HepG2 (cell line): ENCODE results near the gene DTD2. TPM values are rescaled to one million over a fixed set of nuclear protein-coding genes. Genes with fewer than 3 reads are reported as not detected.
A peak's percentile ranks its signal among the peaks of the same experiment; 100 is the strongest.

Experiments
- AKAP8 ChIP-seq: sonication (generic); formaldehyde crosslinking; IDR thresholded peaks from 2 replicates; pipeline ENCODE4 v1.5.1; 2020; ENCODE audit warnings: mild to moderate bottlenecking, missing genetic modification reagents
- ATF7-NPFF ChIP-seq: sonication (generic); formaldehyde crosslinking; IDR thresholded peaks from 2 replicates; pipeline ENCODE4 v1.8.1; 2023; ENCODE audit warnings: mild to moderate bottlenecking, low read depth, missing genetic modification reagents, moderate library complexity
- CBX2 ChIP-seq, 2 experiments: fragments of 200-600 bp in 1 of 2; sonication (generic); formaldehyde crosslinking in 1 of 2; IDR thresholded peaks; 2 replicates each; pipeline versions ENCODE4 v1.7.0 to v1.8.1; 2018 to 2022; ENCODE audit warnings: low read depth in 2 of 2, low read length in 1 of 2, mild to moderate bottlenecking in 1 of 2, missing genetic modification reagents in 1 of 2
- MAFG ChIP-seq: sonication (generic); formaldehyde crosslinking; IDR thresholded peaks from 2 replicates; pipeline ENCODE4 v1.5.1; 2020; ENCODE audit warnings: mild to moderate bottlenecking, missing genetic modification reagents
- NFE2L2 ChIP-seq: fragments of 150-350 bp; IDR thresholded peaks from 2 replicates; pipeline ENCODE4 v1.6.1; 2014; ENCODE audit warnings: low read length
- PRDM10 ChIP-seq: sonication (generic); formaldehyde crosslinking; IDR thresholded peaks from 2 replicates; pipeline ENCODE4 v1.4.0; 2020; ENCODE audit warnings: low read depth, missing genetic modification reagents
- REL ChIP-seq: sonication (generic); formaldehyde crosslinking; conservative IDR thresholded peaks from 2 replicates; pipeline ENCODE4 v1.8.0; 2022; ENCODE audit warnings: mild to moderate bottlenecking, missing genetic modification reagents, moderate library complexity
- RNF219 ChIP-seq: sonication (generic); formaldehyde crosslinking; IDR thresholded peaks from 2 replicates; pipeline ENCODE4 v1.5.0; 2020; ENCODE audit warnings: mild to moderate bottlenecking, missing genetic modification reagents
- SATB2 ChIP-seq: sonication (generic); formaldehyde crosslinking; IDR thresholded peaks from 2 replicates; pipeline ENCODE4 v1.5.0; 2020; ENCODE audit warnings: missing genetic modification reagents
- SSRP1 ChIP-seq: IDR thresholded peaks from 2 replicates; pipeline ENCODE4 v1.6.1; 2016; ENCODE audit warnings: control low read depth
- YY1 ChIP-seq: IDR thresholded peaks from 2 replicates; pipeline ENCODE4 v1.6.1; 2011; ENCODE audit warnings: low read length, low read depth, moderate library complexity, mild to moderate bottlenecking; ENCODE audit not compliant: insufficient read depth, insufficient replicate concordance
- ZBTB1 ChIP-seq: sonication (generic); formaldehyde crosslinking; IDR thresholded peaks from 2 replicates; pipeline ENCODE4 v1.4.0; 2020; ENCODE audit warnings: missing genetic modification reagents, borderline replicate concordance
- ZNF225 ChIP-seq: sonication (generic); formaldehyde crosslinking; IDR thresholded peaks from 2 replicates; pipeline ENCODE4 v1.4.0; 2020; ENCODE audit warnings: mild to moderate bottlenecking, missing genetic modification reagents
- polyA plus RNA-seq, 8 experiments: library from polyadenylated mRNA; depleted of rRNA in 3 of 8; stranded (reverse) in 7 of 8; unstranded in 1 of 8; fragments of >200 nt; fragmentation: Illumina TruSeq in 4 of 8; extraction: Trizol in 4 of 8; gene quantifications; 2 replicates each; pipeline versions ENCODE4 v1.2.1 to v1.2.3, GENCODE V29; 2011 to 2016; ENCODE audit warnings: low read depth in 4 of 8, missing spikeins in 1 of 8, mixed read lengths in 1 of 8; ENCODE audit not compliant: insufficient read depth in 1 of 8
- total RNA-seq, 5 experiments: library from RNA; depleted of rRNA; stranded (reverse); fragments of >200 nt; fragmentation: Illumina TruSeq; extraction: Trizol; gene quantifications; 2 replicates each; pipeline ENCODE4 v1.2.3, GENCODE V29; 2016; ENCODE audit warnings: low read depth in 1 of 5
- TF ChIP-seq, protein P1 (sequence below): sonication (generic); formaldehyde crosslinking; IDR thresholded peaks from 2 replicates; pipeline ENCODE4 v1.4.0; 2020; ENCODE audit warnings: missing genetic modification reagents, borderline replicate concordance
- TF ChIP-seq, protein P2 (sequence below): IDR thresholded peaks from 2 replicates; pipeline ENCODE4 v1.6.1; 2016; ENCODE audit warnings: missing genetic modification reagents, missing compliant biosample characterization
- TF ChIP-seq, protein P3 (sequence below): sonication (generic); formaldehyde crosslinking; IDR thresholded peaks from 2 replicates; pipeline ENCODE4 v1.4.0; 2020; ENCODE audit warnings: missing genetic modification reagents, mild to moderate bottlenecking, borderline replicate concordance

DTD2 gene
- total and polyA plus RNA-seq, 2 of the 13 experiments (the other 11 are each of a cell fraction or from before 2014, with no cell fraction given), result 22.3 to 49.8 TPM

DNA sequence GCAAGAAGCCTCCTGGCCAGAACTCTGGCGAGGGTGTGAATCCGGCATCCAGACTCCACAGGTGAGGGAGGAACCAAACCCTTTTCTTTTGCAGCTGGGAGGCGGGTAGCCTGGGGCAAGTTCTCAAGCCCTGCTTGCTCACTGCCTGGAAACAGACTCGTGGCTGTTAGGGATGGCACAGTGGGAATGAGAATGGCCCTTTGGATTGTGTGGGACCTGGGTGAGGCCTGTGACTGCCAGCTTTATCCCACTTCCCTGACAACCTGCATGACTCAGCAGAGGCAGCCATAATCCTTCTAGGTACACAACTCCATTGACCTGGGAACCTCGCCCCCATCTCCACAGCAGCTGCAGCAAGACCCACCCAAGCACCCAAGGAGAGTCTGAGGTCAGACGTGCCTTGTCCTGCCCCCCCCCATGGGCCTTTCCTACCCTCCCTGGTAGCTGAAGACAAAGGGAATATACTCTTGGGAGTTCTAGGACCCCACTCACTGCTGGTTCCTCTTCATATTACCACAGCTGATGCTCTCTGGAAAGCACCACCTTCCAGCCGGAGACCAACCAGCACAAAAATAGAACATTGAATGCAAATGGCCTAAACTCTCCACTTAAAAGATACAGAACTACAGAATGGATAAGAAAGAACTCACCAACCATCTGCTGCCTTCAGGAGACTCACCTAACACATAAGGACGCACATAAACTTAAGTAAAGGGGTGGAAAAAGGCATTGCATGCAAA lies 35.6 kb upstream of the DTD2 start (continued):
- TF ChIP-seq RNF219 (no peak), NFE2L2 (peak; percentile 66; the same call in 1 of the 2 replicates), MAFG (CRISPR knock-in tag) (peak; percentile 51; the same call in 1 of the 2 replicates), REL (CRISPR knock-in tag) (no peak), CBX2 (IDR thresholded peaks at IDR 0.05; ENCODE audit: low read depth, low read length) (no peak), CBX2 (CRISPR knock-in tag; IDR thresholded peaks at IDR 0.05; ENCODE audit: low read depth) (no peak), SSRP1 (no peak), ZNF225 (no peak), ATF7-NPFF (CRISPR knock-in tag) (no peak), ZBTB1 (CRISPR knock-in tag) (no peak), AKAP8 (CRISPR knock-in tag) (no peak), PRDM10 (CRISPR knock-in tag) (no peak), YY1 (peak; percentile 16), SATB2 (CRISPR knock-in tag) (no peak)
- TF ChIP-seq, protein P1, sequence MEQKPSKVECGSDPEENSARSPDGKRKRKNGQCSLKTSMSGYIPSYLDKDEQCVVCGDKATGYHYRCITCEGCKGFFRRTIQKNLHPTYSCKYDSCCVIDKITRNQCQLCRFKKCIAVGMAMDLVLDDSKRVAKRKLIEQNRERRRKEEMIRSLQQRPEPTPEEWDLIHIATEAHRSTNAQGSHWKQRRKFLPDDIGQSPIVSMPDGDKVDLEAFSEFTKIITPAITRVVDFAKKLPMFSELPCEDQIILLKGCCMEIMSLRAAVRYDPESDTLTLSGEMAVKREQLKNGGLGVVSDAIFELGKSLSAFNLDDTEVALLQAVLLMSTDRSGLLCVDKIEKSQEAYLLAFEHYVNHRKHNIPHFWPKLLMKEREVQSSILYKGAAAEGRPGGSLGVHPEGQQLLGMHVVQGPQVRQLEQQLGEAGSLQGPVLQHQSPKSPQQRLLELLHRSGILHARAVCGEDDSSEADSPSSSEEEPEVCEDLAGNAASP, result no peak
- TF ChIP-seq, protein P2, sequence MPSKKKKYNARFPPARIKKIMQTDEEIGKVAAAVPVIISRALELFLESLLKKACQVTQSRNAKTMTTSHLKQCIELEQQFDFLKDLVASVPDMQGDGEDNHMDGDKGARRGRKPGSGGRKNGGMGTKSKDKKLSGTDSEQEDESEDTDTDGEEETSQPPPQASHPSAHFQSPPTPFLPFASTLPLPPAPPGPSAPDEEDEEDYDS (CRISPR knock-in tag), result no peak
- TF ChIP-seq, protein P3, sequence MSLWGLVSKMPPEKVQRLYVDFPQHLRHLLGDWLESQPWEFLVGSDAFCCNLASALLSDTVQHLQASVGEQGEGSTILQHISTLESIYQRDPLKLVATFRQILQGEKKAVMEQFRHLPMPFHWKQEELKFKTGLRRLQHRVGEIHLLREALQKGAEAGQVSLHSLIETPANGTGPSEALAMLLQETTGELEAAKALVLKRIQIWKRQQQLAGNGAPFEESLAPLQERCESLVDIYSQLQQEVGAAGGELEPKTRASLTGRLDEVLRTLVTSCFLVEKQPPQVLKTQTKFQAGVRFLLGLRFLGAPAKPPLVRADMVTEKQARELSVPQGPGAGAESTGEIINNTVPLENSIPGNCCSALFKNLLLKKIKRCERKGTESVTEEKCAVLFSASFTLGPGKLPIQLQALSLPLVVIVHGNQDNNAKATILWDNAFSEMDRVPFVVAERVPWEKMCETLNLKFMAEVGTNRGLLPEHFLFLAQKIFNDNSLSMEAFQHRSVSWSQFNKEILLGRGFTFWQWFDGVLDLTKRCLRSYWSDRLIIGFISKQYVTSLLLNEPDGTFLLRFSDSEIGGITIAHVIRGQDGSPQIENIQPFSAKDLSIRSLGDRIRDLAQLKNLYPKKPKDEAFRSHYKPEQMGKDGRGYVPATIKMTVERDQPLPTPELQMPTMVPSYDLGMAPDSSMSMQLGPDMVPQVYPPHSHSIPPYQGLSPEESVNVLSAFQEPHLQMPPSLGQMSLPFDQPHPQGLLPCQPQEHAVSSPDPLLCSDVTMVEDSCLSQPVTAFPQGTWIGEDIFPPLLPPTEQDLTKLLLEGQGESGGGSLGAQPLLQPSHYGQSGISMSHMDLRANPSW (CRISPR knock-in tag), result no peak
